Superior temporal gyrus (tissue), 1 donor: Measurements from ENCODE around the gene RICTOR.
A peak's percentile ranks its signal among the peaks of the same experiment; 100 is the strongest.

Source experiments
- DNase-seq: peaks from one replicate; pipeline ENCODE4 v3.0.0-alpha.2; 2016; ENCODE audit errors: extremely low spot score

The RICTOR gene

DNA sequence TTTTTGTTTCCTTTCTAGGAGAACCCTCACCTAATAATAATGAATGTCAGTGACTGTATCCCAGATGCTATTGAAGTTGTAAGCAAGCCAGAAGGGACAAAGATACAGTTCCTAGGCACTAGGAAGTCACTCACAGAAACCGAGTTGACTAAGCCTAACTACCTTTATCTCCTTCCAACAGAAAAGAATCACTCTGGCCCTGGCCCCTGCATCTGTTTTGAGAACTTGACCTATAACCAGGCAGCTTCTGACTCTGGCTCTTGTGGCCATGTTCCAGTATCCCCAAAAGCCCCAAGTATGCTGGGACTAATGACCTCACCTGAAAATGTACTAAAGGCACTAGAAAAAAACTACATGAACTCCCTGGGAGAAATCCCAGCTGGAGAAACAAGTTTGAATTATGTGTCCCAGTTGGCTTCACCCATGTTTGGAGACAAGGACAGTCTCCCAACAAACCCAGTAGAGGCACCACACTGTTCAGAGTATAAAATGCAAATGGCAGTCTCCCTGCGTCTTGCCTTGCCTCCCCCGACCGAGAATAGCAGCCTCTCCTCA lies 141.3 kb downstream of the RICTOR start:
- DNase-seq = no peak

DNA sequence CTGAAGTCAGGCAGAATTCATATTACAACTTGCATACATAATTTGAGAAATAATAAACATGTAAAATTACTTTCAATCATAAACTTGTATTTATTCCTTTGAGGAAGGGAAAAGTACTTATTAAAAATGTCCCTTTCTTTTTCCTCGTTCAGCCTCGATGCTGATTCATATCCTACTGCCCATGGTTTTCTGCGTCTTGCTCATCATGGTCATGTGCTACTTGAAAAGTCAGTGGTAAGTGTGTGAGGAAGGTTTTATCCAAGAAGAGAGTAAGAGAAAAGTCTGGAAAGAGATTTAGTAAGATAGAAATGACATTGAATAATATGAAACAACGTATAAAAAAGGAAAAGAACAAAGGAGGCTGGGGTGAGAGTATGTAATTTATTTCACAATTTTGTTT lies 142.5 kb downstream of the RICTOR start:
- no peak for DNase-seq

DNA sequence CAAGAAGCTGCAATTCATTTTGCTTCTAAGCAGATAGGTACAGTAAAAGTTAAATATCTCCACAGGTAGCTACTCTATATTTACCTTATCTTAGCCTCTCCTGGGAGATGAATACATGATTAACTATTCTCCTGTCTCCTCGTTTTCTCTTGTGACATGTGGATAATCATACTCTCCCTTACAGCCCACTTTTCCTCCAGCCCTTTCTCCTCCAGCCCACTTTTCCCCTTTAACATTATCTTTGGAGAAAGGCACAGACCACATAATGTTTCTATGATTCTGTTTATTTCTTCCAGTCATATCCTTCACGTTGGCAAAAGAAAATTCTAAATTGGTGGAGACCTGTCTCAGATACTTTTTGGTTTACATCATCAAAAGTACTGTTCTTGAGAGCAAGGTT lies 144.4 kb downstream of the RICTOR start:
- no peak for DNase-seq

DNA sequence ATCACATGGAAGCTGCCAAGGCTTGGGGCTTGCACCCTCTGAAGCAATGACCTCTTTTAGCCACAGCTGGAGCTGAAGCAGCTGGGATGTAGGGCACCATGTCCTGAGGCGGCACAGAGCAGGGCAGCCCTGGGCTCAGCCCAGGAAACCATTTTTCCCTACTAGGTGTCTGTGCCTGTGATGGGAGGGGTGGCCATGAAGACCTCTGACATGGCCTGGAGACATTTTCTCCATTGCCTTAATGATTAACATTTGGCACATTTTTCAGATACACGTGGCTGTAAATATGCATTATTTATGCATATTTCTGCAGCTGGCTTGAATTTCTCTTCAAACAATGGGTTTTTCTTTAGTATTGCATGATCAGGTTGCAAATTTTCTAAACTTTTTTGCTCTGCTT lies 146.7 kb downstream of the RICTOR start:
- DNase-seq = no peak

DNA sequence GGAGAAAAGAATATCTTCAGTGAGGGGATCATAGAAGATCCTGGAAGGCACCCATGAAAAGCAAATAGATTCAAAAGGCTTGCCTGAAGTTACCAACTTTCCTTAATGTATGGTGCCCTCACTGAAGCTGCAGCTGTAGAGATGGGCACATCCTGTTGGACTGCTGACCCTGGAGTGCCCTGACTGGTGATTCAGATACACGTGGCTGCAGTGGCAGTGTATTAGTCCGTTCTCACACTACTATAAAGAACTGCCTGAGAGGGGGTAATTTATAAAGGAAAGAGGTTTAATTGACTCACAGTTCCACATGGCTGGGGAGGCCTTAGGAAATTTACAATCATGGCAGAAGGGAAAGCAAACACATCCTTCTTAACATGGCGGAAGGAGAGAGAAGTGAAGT lies 148.1 kb downstream of the RICTOR start:
- DNase-seq = no peak

DNA sequence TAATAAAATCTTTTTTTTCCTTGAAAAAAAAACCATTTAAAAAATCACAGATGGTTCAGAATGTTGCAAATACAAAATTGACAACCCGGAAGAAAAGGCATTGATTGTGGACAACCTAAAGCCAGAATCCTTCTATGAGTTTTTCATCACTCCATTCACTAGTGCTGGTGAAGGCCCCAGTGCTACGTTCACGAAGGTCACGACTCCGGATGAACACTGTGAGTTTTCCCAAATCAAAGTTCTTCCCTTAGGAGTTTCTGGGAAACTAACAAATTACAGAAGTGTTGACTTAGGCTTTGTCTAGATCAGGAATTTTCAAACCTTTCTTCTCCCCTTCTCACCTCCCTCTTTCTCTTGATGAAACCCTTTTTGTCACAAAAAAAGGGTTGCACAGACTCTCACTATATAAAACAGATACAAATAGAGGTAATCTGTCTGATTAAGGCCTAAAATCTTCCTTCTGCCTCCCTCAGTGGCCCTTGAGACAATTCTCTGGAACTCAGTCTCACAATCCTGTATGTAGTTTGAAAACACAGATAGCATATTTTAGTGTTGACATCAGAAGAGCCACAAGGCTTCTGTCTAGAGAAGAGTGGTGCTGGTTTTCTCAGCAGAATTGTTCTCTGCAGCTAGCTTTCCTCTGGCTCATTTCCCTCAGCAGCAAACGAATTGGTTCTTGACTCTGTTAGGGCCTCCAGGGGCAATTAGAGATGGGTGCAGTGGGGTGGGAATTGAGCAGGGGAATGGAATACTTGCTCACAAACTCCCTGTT lies 148.9 kb downstream of the RICTOR start:
- no peak for DNase-seq

DNA sequence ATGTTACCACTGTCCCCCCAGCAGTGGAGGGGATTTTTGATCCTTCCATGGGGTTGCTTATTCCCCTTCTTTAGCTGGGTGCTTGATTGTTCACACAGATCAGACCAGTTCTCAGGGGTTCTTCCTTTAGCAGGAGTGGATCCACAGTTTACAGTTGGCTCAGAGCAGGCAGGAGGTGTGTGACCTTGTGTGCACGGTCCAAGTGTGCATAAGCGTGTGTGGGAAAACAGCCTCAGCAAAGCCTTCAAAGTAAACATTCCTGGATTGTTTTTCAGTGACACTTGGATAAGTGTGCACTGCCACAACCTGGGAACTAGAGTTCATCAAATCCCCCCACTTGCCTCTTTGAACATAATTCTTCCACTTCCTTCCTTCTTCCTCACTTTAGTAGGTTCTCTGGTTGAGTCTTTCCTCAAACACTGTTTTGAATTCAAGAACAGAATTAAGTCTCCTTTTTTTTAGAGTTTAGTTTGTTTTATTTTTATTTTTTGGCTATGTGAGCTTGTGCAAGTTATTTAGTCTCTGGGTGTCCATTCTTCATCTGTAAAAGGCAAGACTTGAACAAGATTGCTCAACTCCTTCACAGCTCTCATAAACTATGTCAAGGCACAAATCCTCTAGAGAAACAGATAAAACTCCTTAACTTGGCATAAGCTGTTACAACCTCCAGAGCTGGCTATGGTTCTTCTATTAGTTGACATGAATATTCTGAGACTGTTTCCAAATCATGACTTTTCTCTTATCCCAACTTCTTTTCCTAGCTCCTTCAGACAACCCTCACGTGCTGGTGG lies 150.3 kb downstream of the RICTOR start:
- DNase-seq = no peak

DNA sequence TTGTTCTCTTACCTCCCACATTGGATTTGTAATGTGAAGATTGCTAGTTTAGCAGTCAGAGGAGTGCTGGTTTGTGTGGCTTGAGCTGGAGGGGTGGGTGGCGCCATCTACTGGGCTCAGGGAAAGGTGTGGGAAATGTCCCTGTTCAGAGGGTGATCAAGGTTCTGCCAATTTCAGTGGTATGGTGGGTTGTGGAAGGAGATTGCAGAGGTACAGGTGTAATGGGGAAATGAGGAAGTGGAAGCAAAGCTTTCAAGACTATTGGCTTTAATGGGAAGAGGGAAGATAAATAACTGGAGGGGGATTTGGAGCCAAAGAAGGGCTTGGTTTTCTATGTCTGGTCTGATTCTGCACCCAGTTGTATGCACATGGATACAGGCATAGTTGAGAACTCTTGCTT lies 152.0 kb downstream of the RICTOR start:
- DNase-seq = peak; percentile 32

DNA sequence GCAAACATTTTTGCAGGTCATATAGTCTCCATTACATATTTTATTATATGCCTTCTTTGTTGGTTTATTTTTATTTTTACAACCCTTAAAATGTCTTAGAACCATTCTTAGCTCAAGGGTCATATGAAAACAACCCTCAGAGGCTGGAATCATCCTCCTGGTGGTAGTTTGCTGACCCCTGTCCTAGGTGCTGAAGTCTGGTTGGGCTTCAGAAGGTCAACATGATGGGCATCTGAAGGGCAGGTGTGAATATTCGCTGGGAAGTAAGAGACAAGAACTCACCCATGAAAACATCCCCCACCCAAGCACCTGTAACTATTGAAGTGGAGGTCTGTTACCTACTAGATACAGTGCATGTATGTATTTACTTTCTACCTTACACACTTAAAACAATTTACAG lies 153.0 kb downstream of the RICTOR start:
- no peak for DNase-seq

DNA sequence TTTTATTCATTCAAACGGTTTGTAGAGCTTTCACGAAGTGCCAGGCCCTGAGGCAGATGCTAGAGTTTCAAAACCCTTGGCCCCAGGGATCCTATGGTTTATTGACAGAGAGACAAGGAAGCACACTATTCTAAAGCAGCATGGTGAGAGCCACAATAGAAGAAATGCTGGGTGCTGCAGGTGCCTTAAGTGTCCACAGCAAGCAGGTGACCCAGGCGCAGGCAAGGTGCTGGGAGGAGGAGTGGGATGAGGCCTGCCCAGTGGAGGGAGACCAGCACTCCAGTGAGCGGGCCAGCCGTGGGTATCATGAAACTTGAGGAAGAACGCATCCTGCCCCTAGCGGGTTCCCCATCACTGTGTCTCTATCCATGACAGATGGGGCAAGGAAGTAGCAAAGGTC lies 157.4 kb downstream of the RICTOR start:
- DNase-seq = no peak

DNA sequence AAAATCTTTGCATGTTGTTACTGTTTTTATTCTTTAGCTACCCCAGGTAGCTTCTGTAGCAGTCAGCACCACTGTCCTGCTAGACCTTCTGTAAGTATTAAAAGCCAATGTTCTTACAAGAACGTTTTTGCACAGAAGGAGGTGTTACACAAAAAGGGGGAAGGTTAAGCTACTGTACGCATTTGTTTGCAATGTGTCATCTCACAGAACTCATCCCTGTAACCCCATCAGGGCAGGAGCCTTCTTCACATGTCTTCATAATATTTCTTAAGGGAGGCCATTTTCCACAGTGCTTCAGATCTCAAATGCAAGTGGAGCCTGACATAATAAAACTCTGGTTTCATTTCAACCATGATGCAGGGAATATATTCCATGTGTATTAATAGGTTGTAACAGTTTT lies 160.5 kb downstream of the RICTOR start:
- no peak for DNase-seq

DNA sequence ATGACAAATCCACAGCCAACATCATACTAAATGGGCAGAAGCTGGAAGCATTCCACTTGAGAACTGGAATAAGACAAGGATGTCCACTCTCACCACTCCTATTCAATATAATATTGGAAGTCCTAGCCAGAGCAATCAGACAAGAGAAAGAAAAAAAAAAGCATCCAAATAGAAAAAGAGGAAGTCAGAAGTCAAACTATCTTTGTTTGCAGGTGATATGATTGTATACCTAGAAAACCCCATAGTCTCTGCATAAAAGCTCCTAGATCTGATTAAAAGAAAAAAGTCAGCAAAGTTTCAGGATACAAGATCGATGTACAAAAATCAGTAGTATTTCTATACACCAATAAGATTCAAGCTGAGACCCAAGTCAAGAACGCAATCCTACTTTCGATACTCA lies 162.3 kb downstream of the RICTOR start:
- no peak for DNase-seq

DNA sequence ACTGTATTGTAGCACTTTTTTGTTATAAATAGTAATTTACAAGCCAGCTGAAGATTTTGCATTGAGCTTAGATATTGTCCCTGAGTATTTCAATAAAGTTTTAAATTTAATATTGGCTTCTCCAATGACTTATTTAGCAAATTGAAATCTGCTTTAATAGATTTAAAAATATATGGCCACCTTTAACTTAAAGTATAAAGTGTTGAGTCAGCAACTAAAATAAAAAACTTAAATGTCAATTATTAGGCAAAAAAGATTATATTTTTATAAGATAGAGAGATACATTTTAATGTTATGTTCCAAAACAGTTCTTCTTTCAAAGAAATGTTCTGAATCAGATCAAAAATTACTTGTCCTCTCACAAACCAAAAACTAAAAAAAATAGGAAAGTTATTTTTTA lies 167.7 kb downstream of the RICTOR start:
- no peak for DNase-seq

DNA sequence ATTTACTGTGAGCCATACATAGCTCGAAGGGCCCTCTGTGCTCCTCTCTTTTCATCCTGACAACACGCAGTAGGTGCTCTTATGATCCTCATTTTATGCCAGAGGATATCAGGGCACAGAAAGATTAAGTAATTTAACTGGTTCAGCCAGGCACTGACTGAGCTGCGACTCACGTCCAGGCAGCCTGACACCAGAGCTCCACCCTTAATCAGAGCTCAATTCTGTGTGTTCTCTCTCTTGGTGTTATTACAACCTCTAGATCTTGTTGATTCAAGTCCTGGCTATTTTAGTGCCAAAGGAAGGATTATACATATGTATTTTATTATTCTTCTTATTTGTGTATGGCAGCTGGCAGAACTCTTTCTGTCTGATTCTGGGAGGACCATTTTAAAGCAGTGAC lies 168.7 kb downstream of the RICTOR start:
- DNase-seq = no peak

DNA sequence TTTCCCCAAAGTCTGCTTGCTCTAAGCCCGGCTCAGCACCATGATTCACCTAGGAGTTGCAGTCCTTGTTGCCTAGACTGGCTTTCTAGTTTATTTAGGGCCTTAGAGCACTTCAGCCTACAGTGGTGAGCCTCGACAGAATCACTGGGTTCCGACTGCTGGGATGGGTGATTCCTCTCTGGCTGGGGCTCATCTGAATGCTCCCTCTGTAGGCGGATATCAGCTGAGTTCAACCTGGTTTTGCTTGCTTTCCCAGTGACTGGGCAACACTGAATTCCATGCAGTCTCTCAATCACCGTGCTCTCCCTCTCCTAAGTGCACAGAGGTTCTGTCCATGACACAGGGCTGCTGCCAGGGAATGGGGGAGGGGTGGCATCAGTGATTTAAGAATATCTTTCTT lies 174.3 kb downstream of the RICTOR start:
- no peak for DNase-seq

DNA sequence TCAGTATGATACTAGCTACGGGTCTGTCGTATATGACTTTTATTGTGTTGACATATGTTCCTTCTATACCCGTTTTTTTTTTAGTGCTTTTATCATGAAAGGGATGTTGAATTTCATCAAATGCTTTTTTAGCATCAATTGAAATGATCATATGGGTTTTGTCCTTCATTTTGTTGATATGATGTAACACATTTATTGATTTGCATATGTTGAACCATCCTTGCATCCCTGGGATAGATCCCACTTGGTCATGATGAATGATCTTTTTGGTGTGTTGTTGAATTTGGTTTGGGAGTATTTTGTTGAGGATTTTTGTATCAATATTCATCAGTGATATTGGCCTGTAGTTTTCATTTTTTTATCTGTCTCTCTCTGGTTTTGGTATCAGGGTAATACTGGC lies 177.4 kb downstream of the RICTOR start:
- no peak for DNase-seq

DNA sequence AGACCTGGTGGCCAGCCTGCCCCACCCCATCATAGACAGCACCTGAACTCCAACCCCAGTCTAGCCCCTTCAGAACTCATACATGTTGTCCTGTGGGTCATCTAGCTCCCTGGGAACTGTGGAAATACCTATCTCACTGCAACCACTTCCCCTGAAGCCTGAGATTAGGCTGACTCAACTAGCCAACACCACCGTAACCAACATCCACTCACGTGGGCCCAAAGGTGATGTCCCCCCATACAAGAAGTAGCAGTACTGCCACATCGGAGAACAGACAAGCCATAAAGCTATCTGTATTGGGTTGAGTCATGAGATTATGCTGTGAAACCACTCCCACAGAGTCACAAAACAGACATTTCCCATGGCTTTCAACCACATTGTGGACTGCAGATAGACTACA lies 181.8 kb downstream of the RICTOR start:
- no peak for DNase-seq

DNA sequence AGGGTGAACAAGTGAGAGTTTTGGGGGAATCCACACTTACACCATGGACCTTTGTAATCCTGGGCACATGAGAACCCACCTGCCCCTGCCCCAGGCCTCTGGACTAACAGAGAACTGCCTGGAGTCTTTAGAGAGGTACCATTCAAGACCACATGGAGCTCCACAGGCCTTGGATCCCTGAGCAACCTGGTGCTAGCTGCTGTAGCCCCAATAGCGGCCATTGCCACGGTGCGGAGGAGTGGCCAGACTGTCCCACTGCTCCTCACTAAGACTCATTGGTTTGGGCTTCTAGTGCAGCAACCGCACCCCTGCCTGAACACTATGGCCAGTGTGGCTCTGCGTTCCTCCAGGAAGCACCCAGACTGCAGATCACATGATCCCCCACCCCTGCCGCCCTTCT lies 182.6 kb downstream of the RICTOR start:
- no peak for DNase-seq

DNA sequence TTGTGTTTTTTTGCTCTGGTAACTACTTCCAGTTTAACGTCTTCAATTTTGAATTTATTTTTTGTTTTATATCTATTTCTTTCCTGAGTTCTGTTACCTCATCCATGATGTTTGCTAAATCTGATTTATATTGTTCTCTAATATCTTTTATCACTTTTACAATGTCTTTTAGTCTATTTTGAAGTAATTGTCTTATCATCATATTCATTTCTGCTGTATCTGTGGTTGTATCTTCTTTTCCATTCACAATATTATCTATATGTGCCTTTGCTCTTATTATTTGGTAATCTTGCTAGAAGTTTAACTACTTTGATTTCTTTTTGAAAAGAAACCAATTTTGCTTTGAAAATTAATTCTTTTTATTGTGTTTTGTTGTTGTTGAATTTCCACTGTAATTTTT lies 184.8 kb downstream of the RICTOR start:
- DNase-seq = no peak

DNA sequence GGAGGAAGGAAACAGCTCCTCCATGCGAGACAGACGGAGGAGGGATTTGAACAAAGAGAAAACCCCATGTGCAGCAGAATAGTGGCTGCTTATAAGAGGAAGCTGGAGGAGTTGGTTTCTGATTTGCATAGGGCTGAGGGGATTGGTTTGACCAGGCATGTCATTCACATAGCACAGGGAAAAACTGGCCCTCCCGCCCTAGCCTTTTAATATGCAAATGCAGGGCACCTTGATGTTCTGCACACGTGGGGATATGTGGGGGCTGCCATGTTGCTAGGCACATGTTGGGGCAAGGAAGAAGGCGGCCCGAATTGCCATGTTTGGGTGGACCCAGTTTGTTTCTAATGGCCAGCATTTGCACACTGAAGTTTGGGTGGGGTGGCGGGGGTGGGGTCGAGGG lies 186.2 kb downstream of the RICTOR start:
- no peak for DNase-seq
